HG02642 (cell line): ENCODE data around the gene RETREG3.
"Not testable (repeated sequence)": the region's sequence is repeated elsewhere in the genome, so short reads cannot be mapped to it uniquely, and the experiment has no call there.

ENCODE experiments used
- ATAC-seq: cut with Tn5 transposase; IDR thresholded peaks from one replicate; pipeline ENCODE4 v1.9.1; 2021; ENCODE audit warnings: mild to moderate bottlenecking; ENCODE audit not compliant: unreplicated experiment, poor library complexity

The RETREG3 gene

GRCh38 chr17:42554250-42555121, 54.7 kb downstream of the RETREG3 start:
- peak; percentile 77 for ATAC-seq

- ATAC-seq: peak; percentile 3
Measured at GRCh38 chr17:42553866-42554249, 55.3 kb downstream of the RETREG3 start.

- ATAC-seq: no peak
Measured at GRCh38 chr17:42553161-42553818, 55.9 kb downstream of the RETREG3 start.

GRCh38 chr17:42552736-42553135, 56.4 kb downstream of the RETREG3 start, which contains the start of gene HSD17B1:
Gene HSD17B1 (plus strand): TSS chr17:42552923. CDS start chr17:42552934, 11 bp downstream.
- not testable (repeated sequence) for ATAC-seq

GRCh38 chr17:42548993-42549755, 60.0 kb downstream of the RETREG3 start:
- no peak for ATAC-seq

GRCh38 chr17:42548070-42548837, 60.9 kb downstream of the RETREG3 start:
- no peak for ATAC-seq

GRCh38 chr17:42547698-42548069, 61.5 kb downstream of the RETREG3 start:
- ATAC-seq: no peak

- ATAC-seq: no peak
Measured at GRCh38 chr17:42547001-42547461, 62.1 kb downstream of the RETREG3 start.

GRCh38 chr17:42545755-42546505, 63.2 kb downstream of the RETREG3 start:
- ATAC-seq: not testable (repeated sequence)

GRCh38 chr17:42544874-42545283, 64.3 kb downstream of the RETREG3 start:
- no peak for ATAC-seq

- no peak for ATAC-seq
Measured at GRCh38 chr17:42543190-42544079, 65.7 kb downstream of the RETREG3 start.

- ATAC-seq: no peak
Measured at GRCh38 chr17:42541041-42541833, 67.9 kb downstream of the RETREG3 start.

- not testable (repeated sequence) for ATAC-seq
Measured at GRCh38 chr17:42540558-42540957, 68.6 kb downstream of the RETREG3 start.

- no peak for ATAC-seq
Measured at GRCh38 chr17:42538482-42538881, 70.7 kb downstream of the RETREG3 start.

- ATAC-seq: no peak
Measured at GRCh38 chr17:42537826-42538451, 71.2 kb downstream of the RETREG3 start.

GRCh38 chr17:42537156-42537805, 71.9 kb downstream of the RETREG3 start:
- no peak for ATAC-seq
